Glomerular visceral epithelial cell (primary cell): ENCODE data around the gene EIF4G3.

Experiments used
- DNase-seq: peaks from one replicate; pipeline ENCODE4 v3.0.0-alpha.2; 2016; ENCODE audit errors: extremely low spot score

The EIF4G3 gene

GRCh38 chr1:20993716-20994575 is 182.8 kb downstream of the EIF4G3 start:
- DNase-seq: no peak

GRCh38 chr1:20992322-20993056 is 184.2 kb downstream of the EIF4G3 start:
- DNase-seq: no peak

- DNase-seq: no peak
Observed at GRCh38 chr1:20988943-20989342, 187.8 kb downstream of the EIF4G3 start.

GRCh38 chr1:20987831-20988825 is 188.6 kb downstream of the EIF4G3 start:
- DNase-seq: no peak

GRCh38 chr1:20983297-20983889 is 193.3 kb downstream of the EIF4G3 start:
- no peak for DNase-seq

GRCh38 chr1:20982316-20982715 is 194.4 kb downstream of the EIF4G3 start:
- no peak for DNase-seq

GRCh38 chr1:20981915-20982314 is 194.8 kb downstream of the EIF4G3 start:
- DNase-seq: peak; percentile 21

- no peak for DNase-seq
Observed at GRCh38 chr1:20980051-20980450, 196.6 kb downstream of the EIF4G3 start.

GRCh38 chr1:20978413-20978812 is 198.3 kb downstream of the EIF4G3 start:
- no peak for DNase-seq

GRCh38 chr1:20975668-20976067 is 201.0 kb downstream of the EIF4G3 start:
- DNase-seq: no peak

GRCh38 chr1:20974951-20975350 is 201.7 kb downstream of the EIF4G3 start:
- DNase-seq: no peak

GRCh38 chr1:20974069-20974468 is 202.6 kb downstream of the EIF4G3 start:
- DNase-seq: no peak

GRCh38 chr1:20972855-20973254 is 203.8 kb downstream of the EIF4G3 start:
- no peak for DNase-seq

- no peak for DNase-seq
Observed at GRCh38 chr1:20964540-20965484, 211.9 kb downstream of the EIF4G3 start.

GRCh38 chr1:20962576-20963258 is 214.0 kb downstream of the EIF4G3 start:
- no peak for DNase-seq

- no peak for DNase-seq
Observed at GRCh38 chr1:20958430-20958829, 218.3 kb downstream of the EIF4G3 start.

- DNase-seq: no peak
Observed at GRCh38 chr1:20956272-20956671, 220.4 kb downstream of the EIF4G3 start.

- DNase-seq: no peak
Observed at GRCh38 chr1:20950679-20951078, 226.0 kb downstream of the EIF4G3 start.

- DNase-seq: no peak
Observed at GRCh38 chr1:20949871-20950590, 226.7 kb downstream of the EIF4G3 start.
